Endodermal cell (in vitro differentiated cells): Measurements from ENCODE around the gene DTX1. TPM values are rescaled to one million over a fixed set of nuclear protein-coding genes. Genes with fewer than 3 reads are reported as not detected.

ENCODE experiments used
- DNase-seq: peaks from one replicate; pipeline ENCODE4 v3.0.0-alpha.2; 2017
- H3K27ac ChIP-seq: 2 replicates; pipeline ENCODE4 v1.5.1; 2013; ENCODE audit warnings: mild to moderate bottlenecking, low read depth, low read length, moderate library complexity
- H3K27me3 ChIP-seq: 2 replicates; pipeline ENCODE4 v1.6.1; 2013; ENCODE audit warnings: mild to moderate bottlenecking, low read length, moderate library complexity; ENCODE audit not compliant: insufficient read depth, control insufficient read depth, poor library complexity, severe bottlenecking
- H3K36me3 ChIP-seq: 2 replicates; pipeline ENCODE4 v1.7.0; 2013; ENCODE audit warnings: mild to moderate bottlenecking, low read length, moderate library complexity; ENCODE audit not compliant: control insufficient read depth, insufficient read depth
- H3K4me1 ChIP-seq: one replicate; pipeline ENCODE4 v1.7.0; 2013; ENCODE audit warnings: low read length; ENCODE audit not compliant: control insufficient read depth, insufficient read depth
- H3K4me3 ChIP-seq: 2 replicates; pipeline ENCODE4 v1.5.1; 2013; ENCODE audit warnings: mild to moderate bottlenecking, low read length, moderate library complexity
- H3K9ac ChIP-seq: 2 replicates; pipeline ENCODE4 v1.6.1; 2013; ENCODE audit warnings: mild to moderate bottlenecking, low read length, moderate library complexity; ENCODE audit not compliant: poor library complexity, severe bottlenecking; ENCODE audit errors: extremely low read depth
- H3K9me3 ChIP-seq: 2 replicates; pipeline ENCODE4 v1.6.1; 2013; ENCODE audit warnings: mild to moderate bottlenecking, low read length, moderate library complexity; ENCODE audit not compliant: control insufficient read depth
- H3K27ac Mint-ChIP-seq: 2 replicates; pipeline ENCODE4 v1.8.0; 2020; ENCODE audit warnings: mixed read lengths
- H3K27me3 Mint-ChIP-seq: 2 replicates; pipeline ENCODE4 v1.8.0; 2021; ENCODE audit warnings: mild to moderate bottlenecking, mixed read lengths; ENCODE audit not compliant: insufficient read depth
- H3K36me3 Mint-ChIP-seq: 2 replicates; pipeline ENCODE4 v1.8.0; 2020; ENCODE audit warnings: low read depth, mixed read lengths
- H3K4me1 Mint-ChIP-seq: 2 replicates; pipeline ENCODE4 v1.8.0; 2020; ENCODE audit warnings: mixed read lengths
- H3K4me3 Mint-ChIP-seq: 2 replicates; pipeline ENCODE4 v1.8.0; 2020; ENCODE audit warnings: mild to moderate bottlenecking, moderate library complexity, mixed read lengths
- H3K9me3 Mint-ChIP-seq: 2 replicates; pipeline ENCODE4 v1.8.0; 2020; ENCODE audit warnings: mild to moderate bottlenecking, mixed read lengths
- WGBS, 2 experiments: methylation state at CpG; one replicate each; pipeline versions ENCODE4 v1.1.5 to v1.1.7; 2013; ENCODE audit warnings: missing lambda C conversion rate in 2 of 2, mixed read lengths in 1 of 2; ENCODE audit not compliant: insufficient coverage in 1 of 2, insufficient read length in 1 of 2; 5-methylcytosine and 5-hydroxymethylcytosine counted together
- long read RNA-seq, 4 experiments: library from polyadenylated mRNA in 2 of 4; library from RNA in 1 of 4; library from capped mRNA in 1 of 4; stranded (forward) in 3 of 4; unstranded in 1 of 4; transcript quantifications; one replicate each; pipeline ENCODE4 v2.0.0, GENCODE V29; 2020 to 2021; ENCODE audit warnings: inconsistent platforms in 1 of 4
- polyA plus RNA-seq, 2 experiments: library from polyadenylated mRNA; stranded (reverse); fragments of 50-300 nt; gene quantifications; one replicate each; pipeline ENCODE4 v1.2.3, GENCODE V29; 2013
- total RNA-seq, 2 donors: library from RNA; stranded (reverse); fragmentation: NEBNext Ultra II Directional in 1 of 2; extraction: Animal tissue kit (Norgen Biotek cat#: 25700) in 1 of 2; gene quantifications; 2 replicates in 1 of 2; 3 replicates in 1 of 2; pipeline ENCODE4 v1.2.1, GENCODE V29; 2021
- TF ChIP-seq, protein P1 (sequence below): fragments of 200-600 bp; sonication (generic); conservative IDR thresholded peaks from 2 replicates; pipeline ENCODE4 v1.5.0; 2021; ENCODE audit warnings: antibody characterized with exemption, mild to moderate bottlenecking

Gene DTX1
- total RNA-seq, result 1 to 10 TPM; 3.3 to 4.9 TPM
- 12.4 TPM for polyA plus RNA-seq (2013, experiment 1 of 2)
- polyA plus RNA-seq (2013, experiment 2 of 2), result 8.3 TPM
- long read RNA-seq, experiment 1, result 0 reads
- long read RNA-seq, experiment 2, partial matches to known transcripts, result 1 of 2 reads
- long read RNA-seq, experiment 2, other reads (novel, unspliced or antisense), result 1 of 2 reads
- long read RNA-seq, experiment 3, partial matches to known transcripts, result 3 of 3 reads
- long read RNA-seq, experiment 3, other reads (novel, unspliced or antisense), result 0 of 3 reads
- long read RNA-seq, experiment 4, result 0 reads

DNA sequence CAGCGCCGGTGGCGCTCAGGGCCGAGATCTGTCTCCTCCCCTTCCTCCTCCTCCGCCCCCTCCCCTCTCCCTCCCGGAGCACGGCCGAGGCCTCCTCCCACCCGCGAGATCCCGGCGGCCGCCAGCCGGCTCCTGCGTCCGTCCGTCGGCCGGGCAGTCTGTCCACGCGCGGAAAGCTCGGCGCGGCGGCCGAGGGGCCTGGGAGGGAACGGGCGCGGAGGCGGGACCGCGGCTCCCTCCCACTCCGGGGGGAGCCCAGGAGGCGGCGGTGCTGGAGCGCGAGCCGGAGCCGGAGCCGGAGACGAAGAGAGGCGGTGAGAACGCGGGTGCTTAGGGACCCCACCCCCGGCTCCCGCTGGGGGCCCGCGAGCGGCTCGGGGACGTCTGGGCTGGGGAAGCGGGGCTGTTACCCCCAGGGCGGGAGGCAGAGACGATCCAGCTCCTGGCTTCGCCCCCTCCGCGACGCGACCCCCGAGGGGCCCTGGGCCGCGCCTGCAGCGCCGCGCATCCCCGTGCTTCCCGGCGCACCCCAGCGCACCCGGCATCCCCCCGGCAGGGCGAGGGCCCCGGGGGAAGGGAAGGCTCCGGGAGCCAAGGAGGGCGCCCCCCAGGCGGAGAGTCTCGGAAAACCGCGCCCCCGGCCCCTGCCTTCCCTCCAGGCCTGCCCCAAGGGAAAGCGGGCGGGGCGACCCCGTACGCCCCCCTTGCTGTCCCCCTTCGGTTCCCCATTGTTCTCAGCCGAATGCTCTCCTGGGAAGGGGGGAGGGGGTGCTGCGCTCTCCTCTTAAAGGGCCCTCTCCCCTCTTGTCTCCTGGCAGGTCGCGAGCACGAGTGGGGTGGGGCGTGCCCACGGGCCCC lies at the start of gene DTX1:
Gene DTX1, plus strand, starts transcription at position 100 of the 858 bp plus-strand sequence. CDS start 1,463 bp downstream, outside the sequence.
- Histone ChIP-seq H3K9ac (no peak within 1 kb of the TSS), H3K4me3 (peak within 1 kb of the TSS; percentile 65), H3K36me3 (no peaks in the 10 kb centered on the region), H3K27ac (peak within 1 kb of the TSS; percentile 17), H3K27me3 (peaks cover 62% of the 10 kb centered on the region), H3K9me3 (no peaks in the 10 kb centered on the region), H3K4me1 (no peaks in the 10 kb centered on the region)
- Mint-ChIP-seq H3K36me3 (no peaks in the 10 kb centered on the region), H3K27me3 (peaks cover 53% of the 10 kb centered on the region), H3K9me3 (no peaks in the 10 kb centered on the region), H3K27ac (no peak within 1 kb of the TSS), H3K4me3 (peak within 1 kb of the TSS; percentile 50), H3K4me1 (no peaks in the 10 kb centered on the region)
- DNase-seq, result no peak
- TF ChIP-seq, protein P1, sequence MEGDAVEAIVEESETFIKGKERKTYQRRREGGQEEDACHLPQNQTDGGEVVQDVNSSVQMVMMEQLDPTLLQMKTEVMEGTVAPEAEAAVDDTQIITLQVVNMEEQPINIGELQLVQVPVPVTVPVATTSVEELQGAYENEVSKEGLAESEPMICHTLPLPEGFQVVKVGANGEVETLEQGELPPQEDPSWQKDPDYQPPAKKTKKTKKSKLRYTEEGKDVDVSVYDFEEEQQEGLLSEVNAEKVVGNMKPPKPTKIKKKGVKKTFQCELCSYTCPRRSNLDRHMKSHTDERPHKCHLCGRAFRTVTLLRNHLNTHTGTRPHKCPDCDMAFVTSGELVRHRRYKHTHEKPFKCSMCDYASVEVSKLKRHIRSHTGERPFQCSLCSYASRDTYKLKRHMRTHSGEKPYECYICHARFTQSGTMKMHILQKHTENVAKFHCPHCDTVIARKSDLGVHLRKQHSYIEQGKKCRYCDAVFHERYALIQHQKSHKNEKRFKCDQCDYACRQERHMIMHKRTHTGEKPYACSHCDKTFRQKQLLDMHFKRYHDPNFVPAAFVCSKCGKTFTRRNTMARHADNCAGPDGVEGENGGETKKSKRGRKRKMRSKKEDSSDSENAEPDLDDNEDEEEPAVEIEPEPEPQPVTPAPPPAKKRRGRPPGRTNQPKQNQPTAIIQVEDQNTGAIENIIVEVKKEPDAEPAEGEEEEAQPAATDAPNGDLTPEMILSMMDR, result no peak
- 3 to 6% methylated on average over 5 to 93 of the region's 94 CpGs for WGBS, 2 experiments

DNA sequence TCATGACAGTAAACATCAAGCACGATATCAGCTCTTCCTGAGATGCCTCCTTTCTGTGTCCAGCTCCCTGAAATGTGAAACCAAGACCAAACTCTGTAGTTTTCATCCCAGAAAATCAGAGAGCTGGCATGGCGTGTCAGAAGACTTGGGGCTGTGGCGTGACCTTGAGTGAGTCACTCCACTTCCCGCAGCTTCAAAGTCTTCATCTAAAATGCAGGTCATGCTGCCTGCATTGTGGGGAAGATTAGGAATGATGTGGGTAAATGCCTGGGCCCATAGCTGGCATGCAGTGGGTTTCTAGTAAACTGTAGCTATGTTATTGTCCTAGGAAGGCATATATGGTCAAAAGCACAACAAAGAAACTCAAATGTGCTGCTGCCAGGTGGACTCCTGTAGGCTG lies 49.4 kb upstream of the DTX1 start:
- Histone ChIP-seq H3K27ac (no peak overlapping the region), H3K9ac (no peak overlapping the region), H3K4me1 (no peaks in the 10 kb centered on the region), H3K27me3 (peaks cover 15% of the 10 kb centered on the region), H3K4me3 (no peak overlapping the region), H3K36me3 (no peaks in the 10 kb centered on the region), H3K9me3 (peaks cover 13% of the 10 kb centered on the region)
- TF ChIP-seq, protein P1, result no peak
- H3K4me1 Mint-ChIP-seq, result no peaks in the 10 kb centered on the region
- peak; percentile 38 for DNase-seq
- peaks cover 47% of the 10 kb centered on the region for H3K27me3 Mint-ChIP-seq
- no peak overlapping the region for H3K4me3 Mint-ChIP-seq
- H3K9me3 Mint-ChIP-seq, result peaks cover 6% of the 10 kb centered on the region
- WGBS, 2 experiments, result 76 to 89% methylated on average over 2 to 4 of the region's 4 CpGs
- H3K27ac Mint-ChIP-seq, result no peak overlapping the region
- no peaks in the 10 kb centered on the region for H3K36me3 Mint-ChIP-seq

DNA sequence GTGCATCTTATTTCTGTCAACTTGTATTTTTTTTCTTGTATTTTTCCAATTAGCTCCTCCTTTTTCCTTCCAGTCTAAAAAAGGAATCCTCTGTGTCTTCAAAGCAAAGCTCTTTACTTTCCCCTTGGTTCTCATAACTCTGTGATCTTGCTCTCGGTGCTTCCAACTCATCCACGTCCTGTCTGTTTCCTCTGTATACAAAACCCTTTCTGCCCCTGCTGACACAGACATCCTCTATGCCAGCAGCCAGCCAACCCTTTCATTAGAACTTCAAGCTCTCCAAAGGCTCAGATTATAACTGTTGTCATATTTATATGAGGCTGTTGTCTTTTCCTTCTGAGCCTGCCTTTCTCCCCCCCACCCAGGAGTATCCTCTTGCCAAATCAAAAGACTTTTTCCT lies 45.8 kb upstream of the DTX1 start:
- TF ChIP-seq, protein P1, result no peak
- H3K4me3 Mint-ChIP-seq, result no peak overlapping the region
- no peaks in the 10 kb centered on the region for H3K4me1 Mint-ChIP-seq
- Histone ChIP-seq H3K4me3 (no peak overlapping the region), H3K27me3 (peaks cover 23% of the 10 kb centered on the region), H3K27ac (no peak overlapping the region), H3K36me3 (no peaks in the 10 kb centered on the region), H3K9me3 (peaks cover 13% of the 10 kb centered on the region), H3K9ac (no peak overlapping the region), H3K4me1 (no peaks in the 10 kb centered on the region)
- WGBS, 2 experiments, result 78 to 100% methylated on average over 1 to 2 of the region's 2 CpGs
- H3K9me3 Mint-ChIP-seq, result peaks cover 6% of the 10 kb centered on the region
- peaks cover 46% of the 10 kb centered on the region for H3K27me3 Mint-ChIP-seq
- no peak for DNase-seq
- H3K27ac Mint-ChIP-seq, result no peak overlapping the region
- H3K36me3 Mint-ChIP-seq, result no peaks in the 10 kb centered on the region
